Measurements from ENCODE around the gene SERAC1.

SERAC1 gene

GRCh38 chr6:158124288-158124687 lies 43.8 kb downstream of the SERAC1 start:
- H3K4me3 Mint-ChIP-seq = no peak overlapping the region
- peaks cover 53% of the 10 kb centered on the region for H3K36me3 Mint-ChIP-seq (ENCODE audit: low read depth)
- TF ChIP-seq, protein P1, sequence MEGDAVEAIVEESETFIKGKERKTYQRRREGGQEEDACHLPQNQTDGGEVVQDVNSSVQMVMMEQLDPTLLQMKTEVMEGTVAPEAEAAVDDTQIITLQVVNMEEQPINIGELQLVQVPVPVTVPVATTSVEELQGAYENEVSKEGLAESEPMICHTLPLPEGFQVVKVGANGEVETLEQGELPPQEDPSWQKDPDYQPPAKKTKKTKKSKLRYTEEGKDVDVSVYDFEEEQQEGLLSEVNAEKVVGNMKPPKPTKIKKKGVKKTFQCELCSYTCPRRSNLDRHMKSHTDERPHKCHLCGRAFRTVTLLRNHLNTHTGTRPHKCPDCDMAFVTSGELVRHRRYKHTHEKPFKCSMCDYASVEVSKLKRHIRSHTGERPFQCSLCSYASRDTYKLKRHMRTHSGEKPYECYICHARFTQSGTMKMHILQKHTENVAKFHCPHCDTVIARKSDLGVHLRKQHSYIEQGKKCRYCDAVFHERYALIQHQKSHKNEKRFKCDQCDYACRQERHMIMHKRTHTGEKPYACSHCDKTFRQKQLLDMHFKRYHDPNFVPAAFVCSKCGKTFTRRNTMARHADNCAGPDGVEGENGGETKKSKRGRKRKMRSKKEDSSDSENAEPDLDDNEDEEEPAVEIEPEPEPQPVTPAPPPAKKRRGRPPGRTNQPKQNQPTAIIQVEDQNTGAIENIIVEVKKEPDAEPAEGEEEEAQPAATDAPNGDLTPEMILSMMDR (IDR thresholded peaks at IDR 0.05; ENCODE audit: unreplicated experiment in 3 of 3) = no peak
- H3K4me1 Mint-ChIP-seq = no peaks in the 10 kb centered on the region
- H3K27ac Mint-ChIP-seq = no peak overlapping the region
- peaks cover 3% of the 10 kb centered on the region for H3K9me3 Mint-ChIP-seq
- H3K27me3 Mint-ChIP-seq (ENCODE audit: low read depth) = no peaks in the 10 kb centered on the region

GRCh38 chr6:158122048-158122447 lies 46.0 kb downstream of the SERAC1 start:
- TF ChIP-seq, protein P1 (IDR thresholded peaks at IDR 0.05; ENCODE audit: unreplicated experiment in 3 of 3) = no peak
- no peak overlapping the region for H3K27ac Mint-ChIP-seq
- peaks cover 51% of the 10 kb centered on the region for H3K36me3 Mint-ChIP-seq (ENCODE audit: low read depth)
- H3K4me3 Mint-ChIP-seq = no peak overlapping the region
- no peaks in the 10 kb centered on the region for H3K4me1 Mint-ChIP-seq
- no peaks in the 10 kb centered on the region for H3K27me3 Mint-ChIP-seq (ENCODE audit: low read depth)
- H3K9me3 Mint-ChIP-seq = peaks cover 3% of the 10 kb centered on the region

GRCh38 chr6:158121335-158121734 lies 46.7 kb downstream of the SERAC1 start:
- H3K27me3 Mint-ChIP-seq (ENCODE audit: low read depth) = no peaks in the 10 kb centered on the region
- H3K27ac Mint-ChIP-seq = no peak overlapping the region
- TF ChIP-seq, protein P1 (IDR thresholded peaks at IDR 0.05; ENCODE audit: unreplicated experiment in 3 of 3) = no peak
- H3K36me3 Mint-ChIP-seq (ENCODE audit: low read depth) = peaks cover 50% of the 10 kb centered on the region
- peaks cover 3% of the 10 kb centered on the region for H3K9me3 Mint-ChIP-seq
- H3K4me3 Mint-ChIP-seq = no peak overlapping the region
- H3K4me1 Mint-ChIP-seq = no peaks in the 10 kb centered on the region

- TF ChIP-seq, protein P1 (IDR thresholded peaks at IDR 0.05; ENCODE audit: unreplicated experiment in 3 of 3) = no peak
- H3K4me3 Mint-ChIP-seq = no peak overlapping the region
- H3K4me1 Mint-ChIP-seq = peaks cover 2% of the 10 kb centered on the region
- H3K9me3 Mint-ChIP-seq = no peaks in the 10 kb centered on the region
- H3K27me3 Mint-ChIP-seq (ENCODE audit: low read depth) = no peaks in the 10 kb centered on the region
- H3K27ac Mint-ChIP-seq = peak overlapping the region in 1 of 3 experiments; percentile 9
- H3K36me3 Mint-ChIP-seq (ENCODE audit: low read depth) = peaks cover 33% of the 10 kb centered on the region
These were observed 49.2 kb downstream of the SERAC1 start for GRCh38 chr6:158118886-158119285.

DNA sequence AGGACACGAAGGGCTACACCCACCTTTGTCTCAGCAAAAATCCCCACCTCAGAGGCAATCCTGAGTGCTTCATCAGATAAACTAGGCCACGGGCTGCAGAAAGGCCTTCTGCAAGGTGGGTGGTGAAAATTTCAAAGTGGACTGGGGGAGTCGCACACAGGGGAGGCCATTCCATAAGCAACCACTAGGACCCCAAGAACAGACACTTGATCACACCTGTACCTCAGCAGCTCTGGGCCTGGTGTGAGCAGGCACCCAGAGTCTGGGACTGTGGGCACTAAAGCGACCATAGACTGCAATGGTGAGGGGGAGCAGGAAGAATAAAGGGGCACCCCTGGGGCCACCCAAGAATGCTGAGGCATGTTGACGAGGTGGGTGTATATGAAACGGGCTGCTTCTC lies 52.6 kb downstream of the SERAC1 start:
- Mint-ChIP-seq H3K27ac (no peak overlapping the region), H3K36me3 (ENCODE audit: low read depth) (peaks cover 42% of the 10 kb centered on the region), H3K27me3 (ENCODE audit: low read depth) (no peaks in the 10 kb centered on the region), H3K4me3 (no peak overlapping the region), H3K9me3 (no peaks in the 10 kb centered on the region), H3K4me1 (peaks cover 5% of the 10 kb centered on the region)
- TF ChIP-seq, protein P1 (IDR thresholded peaks at IDR 0.05; ENCODE audit: unreplicated experiment in 3 of 3) = no peak

- peaks cover 5% of the 10 kb centered on the region for H3K4me1 Mint-ChIP-seq
- TF ChIP-seq, protein P1 (IDR thresholded peaks at IDR 0.05; ENCODE audit: unreplicated experiment in 3 of 3) = no peak
- H3K36me3 Mint-ChIP-seq (ENCODE audit: low read depth) = peaks cover 42% of the 10 kb centered on the region
- no peaks in the 10 kb centered on the region for H3K9me3 Mint-ChIP-seq
- H3K4me3 Mint-ChIP-seq = no peak overlapping the region
- no peaks in the 10 kb centered on the region for H3K27me3 Mint-ChIP-seq (ENCODE audit: low read depth)
- no peak overlapping the region for H3K27ac Mint-ChIP-seq
These were observed 53.0 kb downstream of the SERAC1 start for GRCh38 chr6:158115102-158115501.

Measured in nephron (organoid).